ENCODE data around the gene IGFBPL1. TPM values are rescaled to one million over a fixed set of nuclear protein-coding genes. Genes with fewer than 3 reads are reported as not detected.
"Not testable (repeated sequence)": the region's sequence is repeated elsewhere in the genome, so short reads cannot be mapped to it uniquely, and the experiment has no call there.

IGFBPL1 gene
- total RNA-seq, 4 donors from 2014 or later = 1.6 to 3.2 (median 2.5) TPM

DNA sequence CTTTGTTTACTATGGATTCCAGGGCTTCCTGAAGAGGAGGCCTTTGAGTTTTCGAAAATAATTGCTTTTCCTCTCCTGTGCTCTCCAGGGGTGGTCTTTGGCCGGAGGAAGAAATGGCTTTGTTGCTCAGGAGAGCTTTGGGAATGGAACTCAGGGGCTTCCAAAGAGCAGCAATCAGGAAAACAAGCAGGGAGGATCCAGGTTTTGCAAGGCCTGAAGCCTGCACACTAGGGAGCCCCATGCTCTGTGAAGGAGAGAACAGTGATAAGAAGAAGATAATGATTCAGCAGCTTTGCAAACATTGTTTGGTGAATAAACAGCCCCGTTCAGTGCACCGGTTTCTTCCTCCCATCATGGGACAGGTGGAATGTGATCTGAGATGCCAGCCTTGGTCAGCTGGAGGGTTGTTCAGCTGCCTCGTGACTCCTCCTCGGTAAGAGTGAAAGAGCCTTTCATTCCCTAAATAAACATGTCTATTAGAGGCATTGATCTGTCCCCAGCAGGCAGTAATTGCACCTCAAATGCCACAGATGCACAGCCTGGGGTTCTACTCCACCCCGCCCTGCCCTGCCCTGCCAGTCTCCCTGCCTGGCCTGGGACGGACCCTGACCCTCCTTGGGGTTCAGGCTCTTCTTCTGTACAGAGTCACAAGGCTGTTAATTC lies 43.3 kb downstream of the IGFBPL1 start:
- Histone ChIP-seq H3K9me3 (peaks cover 0 to 9% (median 0%) of the 10 kb centered on the region in 3 donors), H3K36me3 (no peaks in the 10 kb centered on the region), H3K4me3 (no peak overlapping the region), H3K27me3 (no peaks in the 10 kb centered on the region), H3K27ac (peak overlapping the region in 3 of 4 donors; percentile 87 to 93 (median 88)), H3K4me1 (peaks cover 0 to 62% (median 2%) of the 10 kb centered on the region in 3 donors)
- TF ChIP-seq POLR2AphosphoS5 (IDR thresholded peaks at IDR 0.05) = no peak
- TF ChIP-seq, protein P1, sequence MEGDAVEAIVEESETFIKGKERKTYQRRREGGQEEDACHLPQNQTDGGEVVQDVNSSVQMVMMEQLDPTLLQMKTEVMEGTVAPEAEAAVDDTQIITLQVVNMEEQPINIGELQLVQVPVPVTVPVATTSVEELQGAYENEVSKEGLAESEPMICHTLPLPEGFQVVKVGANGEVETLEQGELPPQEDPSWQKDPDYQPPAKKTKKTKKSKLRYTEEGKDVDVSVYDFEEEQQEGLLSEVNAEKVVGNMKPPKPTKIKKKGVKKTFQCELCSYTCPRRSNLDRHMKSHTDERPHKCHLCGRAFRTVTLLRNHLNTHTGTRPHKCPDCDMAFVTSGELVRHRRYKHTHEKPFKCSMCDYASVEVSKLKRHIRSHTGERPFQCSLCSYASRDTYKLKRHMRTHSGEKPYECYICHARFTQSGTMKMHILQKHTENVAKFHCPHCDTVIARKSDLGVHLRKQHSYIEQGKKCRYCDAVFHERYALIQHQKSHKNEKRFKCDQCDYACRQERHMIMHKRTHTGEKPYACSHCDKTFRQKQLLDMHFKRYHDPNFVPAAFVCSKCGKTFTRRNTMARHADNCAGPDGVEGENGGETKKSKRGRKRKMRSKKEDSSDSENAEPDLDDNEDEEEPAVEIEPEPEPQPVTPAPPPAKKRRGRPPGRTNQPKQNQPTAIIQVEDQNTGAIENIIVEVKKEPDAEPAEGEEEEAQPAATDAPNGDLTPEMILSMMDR (IDR thresholded peaks at IDR 0.05) = no peak
- TF ChIP-seq POLR2A (IDR thresholded peaks at IDR 0.05) = no peak
- TF ChIP-seq EP300 (IDR thresholded peaks at IDR 0.05) = no peak
- WGBS, 2 donors (ENCODE audit: low coverage in 1 of 2) = 52 to 100% methylated on average over 1 to 7 of the region's 8 CpGs
- ATAC-seq = no peak

DNA sequence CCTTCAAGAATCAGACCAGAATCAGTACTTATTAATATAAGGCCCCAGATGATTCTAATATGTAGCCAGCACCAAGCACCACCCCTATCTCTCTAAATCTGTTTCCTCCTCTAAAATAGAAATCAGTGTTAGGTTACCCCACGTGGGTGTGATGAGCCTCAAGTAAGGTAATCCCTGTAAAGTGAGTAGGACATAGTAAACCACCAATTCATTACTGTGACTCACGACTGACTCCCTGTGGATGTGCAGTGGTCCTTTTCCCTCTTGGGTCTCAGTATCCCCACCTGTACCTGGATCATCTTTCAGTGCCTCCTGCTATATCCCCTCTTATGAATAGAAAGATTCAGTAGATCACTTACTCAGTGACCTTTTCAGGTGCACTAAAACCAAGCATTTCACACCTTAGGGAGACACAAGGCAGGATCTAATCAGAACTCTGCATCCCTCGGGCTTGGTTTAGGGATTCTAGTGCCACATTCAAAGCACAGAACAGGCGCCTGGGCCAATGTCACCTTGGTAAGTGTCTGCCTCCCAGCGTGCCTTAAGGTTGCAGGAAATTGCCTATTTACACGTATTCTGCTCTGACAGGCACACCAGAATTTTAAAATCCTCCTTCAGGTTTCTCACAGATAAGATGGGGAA lies 43.9 kb downstream of the IGFBPL1 start:
- 66 to 75% methylated on average over 3 to 6 of the region's 6 CpGs for WGBS, 2 donors (ENCODE audit: low coverage in 1 of 2)
- Histone ChIP-seq H3K27me3 (no peaks in the 10 kb centered on the region), H3K27ac (peak overlapping the region in 3 of 4 donors; percentile 87 to 93 (median 88)), H3K4me1 (peaks cover 0 to 57% (median 2%) of the 10 kb centered on the region in 3 donors), H3K9me3 (peaks cover 0 to 8% (median 0%) of the 10 kb centered on the region in 3 donors), H3K36me3 (no peaks in the 10 kb centered on the region), H3K4me3 (no peak overlapping the region)
- no peak for ATAC-seq
- TF ChIP-seq POLR2AphosphoS5 (IDR thresholded peaks at IDR 0.05) (no peak), EP300 (IDR thresholded peaks at IDR 0.05) (no peak), POLR2A (IDR thresholded peaks at IDR 0.05) (no peak)
- TF ChIP-seq, protein P1 (IDR thresholded peaks at IDR 0.05) = no peak

DNA sequence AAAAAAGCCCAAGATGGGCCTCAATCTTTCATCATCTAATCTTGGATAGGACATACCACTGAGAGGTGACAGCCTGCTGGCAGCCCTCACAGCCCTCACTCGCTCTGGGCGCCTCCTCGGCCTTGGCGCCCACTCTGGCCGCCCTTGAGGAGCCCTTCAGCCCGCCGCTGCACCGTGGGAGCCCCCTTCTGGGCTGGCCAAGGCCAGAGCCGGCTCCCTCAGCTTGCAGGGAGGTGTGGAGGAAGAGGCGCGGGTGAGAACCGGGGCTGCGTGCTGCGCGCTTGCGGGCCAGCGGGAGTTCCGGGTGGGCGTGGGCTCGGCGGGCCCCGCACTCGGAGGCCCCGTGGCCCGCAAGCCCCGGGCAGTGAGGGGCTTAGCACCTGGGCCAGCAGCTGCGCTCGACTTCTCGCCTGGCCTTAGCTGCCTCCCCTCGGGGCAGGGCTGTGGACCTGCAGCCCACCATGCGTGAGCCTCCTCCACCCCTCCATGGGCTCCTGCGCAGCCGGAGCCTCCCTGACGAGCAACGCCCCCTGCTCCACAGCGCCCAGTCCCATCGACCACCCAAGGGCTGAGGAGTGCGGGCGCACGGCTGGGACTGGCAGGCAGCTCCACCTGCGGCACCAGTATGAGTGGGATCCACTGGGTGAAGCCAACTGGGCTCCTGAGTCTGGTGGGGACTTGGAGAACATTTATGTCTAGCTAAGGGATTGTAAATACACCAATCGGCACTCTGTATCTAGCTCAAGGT lies 46.7 kb downstream of the IGFBPL1 start:
- H3K27me3 ChIP-seq, H3K36me3 ChIP-seq, H3K4me3 ChIP-seq, H3K9me3 ChIP-seq, ATAC-seq: not testable (repeated sequence)
- no CpG with 5 or more reads among the region's 42 CpGs for WGBS, 2 donors (ENCODE audit: low coverage in 1 of 2)
- H3K4me1 ChIP-seq = peaks cover 0 to 39% (median 0%) of the 10 kb centered on the region in 3 donors
- peak overlapping the region in 3 of 4 donors; percentile 73 to 83 (median 74) for H3K27ac ChIP-seq

DNA sequence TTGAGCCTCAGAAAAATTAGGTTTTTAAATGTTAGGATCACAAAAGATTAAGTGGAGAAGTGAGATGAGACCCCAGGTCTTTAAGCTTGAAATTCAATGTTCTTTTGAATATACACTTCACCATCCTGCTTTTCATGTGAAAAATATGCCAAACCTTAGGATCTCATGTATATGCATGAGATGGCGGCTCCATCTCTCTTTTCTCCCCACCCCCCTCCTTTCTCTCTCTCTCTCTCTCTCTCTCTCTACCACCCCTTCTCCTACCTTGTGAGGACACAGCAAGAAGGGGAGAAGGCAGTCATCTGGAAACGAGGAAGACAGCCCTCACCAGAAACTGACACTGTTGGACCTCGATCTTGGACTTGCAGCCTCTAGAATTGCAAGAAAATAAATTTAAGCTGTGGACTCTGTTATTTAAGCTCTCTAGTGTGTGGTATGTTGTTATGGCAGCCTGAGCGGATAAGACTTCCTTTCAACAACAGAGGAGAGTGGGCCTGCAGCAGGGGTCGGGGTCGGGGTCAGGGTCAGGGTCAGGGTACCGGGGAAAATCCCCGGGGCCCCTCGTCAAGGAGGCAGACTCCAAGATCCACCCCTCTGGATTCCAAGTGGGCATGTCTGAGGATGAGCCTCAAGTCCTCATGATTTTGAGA lies 48.1 kb downstream of the IGFBPL1 start:
- peak overlapping the region in 3 of 4 donors; percentile 73 to 83 (median 74) for H3K27ac ChIP-seq

More for the DNA sequence above, 48.1 kb downstream of the IGFBPL1 start:
- no peaks in the 10 kb centered on the region for H3K27me3 ChIP-seq
- ATAC-seq = no peak
- H3K4me1 ChIP-seq = peaks cover 0 to 25% (median 0%) of the 10 kb centered on the region in 3 donors
- H3K9me3 ChIP-seq = no peaks in the 10 kb centered on the region
- 35 to 56% methylated on average over 4 to 9 of the region's 9 CpGs for WGBS, 2 donors (ENCODE audit: low coverage in 1 of 2)
- TF ChIP-seq POLR2AphosphoS5 (IDR thresholded peaks at IDR 0.05) (no peak), EP300 (IDR thresholded peaks at IDR 0.05) (no peak), POLR2A (IDR thresholded peaks at IDR 0.05) (no peak)
- TF ChIP-seq, protein P1 (IDR thresholded peaks at IDR 0.05) = no peak
- H3K4me3 ChIP-seq = no peak overlapping the region
- no peaks in the 10 kb centered on the region for H3K36me3 ChIP-seq

All from gastroesophageal sphincter (tissue), 4 donors.